Naive thymus-derived CD8-positive, alpha-beta T cell (primary cell): ENCODE data around the gene ARHGAP26. TPM values are rescaled to one million over a fixed set of nuclear protein-coding genes. Genes with fewer than 3 reads are reported as not detected.
A peak's percentile ranks its signal among the peaks of the same experiment; 100 is the strongest.

Experiments
- ATAC-seq, 2 donors: fragments of 150-1000 bp; cut with Tn5 transposase in 1 of 2; sonication (Bioruptor Pico), chemical (Tn5 transposase) in 1 of 2; 1 replicate in 1 of 2; 2 replicates in 1 of 2; pipeline ENCODE4 v1.10.0; 2021; ENCODE audit warnings: mild to moderate bottlenecking in 2 of 2, moderate library complexity in 2 of 2
- POLR2A ChIA-PET: fragments of 350-600 bp; sonication (Branson Sonifier 250); formaldehyde crosslinking; loops from one replicate; lab custom pipeline; 2021; ENCODE audit warnings: antibody characterized with exemption; lab: Charles Lee
- DNase-seq, 10 donors: peaks; one replicate each; pipeline versions ENCODE4 v3.0.0 to v3.0.0-alpha.2; 2020 to 2022
- H3K27ac Mint-ChIP-seq, 10 donors: one replicate each; pipeline ENCODE4 v1.8.0; 2020 to 2022; ENCODE audit warnings: mild to moderate bottlenecking in 10 of 10, mixed read lengths in 10 of 10, moderate library complexity in 4 of 10, inconsistent platforms in 1 of 10
- H3K27me3 Mint-ChIP-seq, 5 donors: one replicate each; pipeline ENCODE4 v1.8.0; 2021 to 2022; ENCODE audit warnings: mixed read lengths in 5 of 5
- H3K36me3 Mint-ChIP-seq, 3 donors: one replicate each; pipeline ENCODE4 v1.8.0; 2020 to 2022; ENCODE audit warnings: mixed read lengths in 3 of 3, mild to moderate bottlenecking in 2 of 3, inconsistent platforms in 1 of 3
- H3K4me1 Mint-ChIP-seq, 4 donors: one replicate each; pipeline ENCODE4 v1.8.0; 2021 to 2022; ENCODE audit warnings: mixed read lengths in 4 of 4
- H3K4me3 Mint-ChIP-seq, 10 donors: one replicate each; pipeline ENCODE4 v1.8.0; 2020 to 2022; ENCODE audit warnings: mild to moderate bottlenecking in 10 of 10, mixed read lengths in 10 of 10, moderate library complexity in 6 of 10, inconsistent platforms in 1 of 10
- H3K9me3 Mint-ChIP-seq, 9 donors: one replicate each; pipeline ENCODE4 v1.8.0; 2020 to 2022; ENCODE audit warnings: mixed read lengths in 9 of 9, mild to moderate bottlenecking in 3 of 9, inconsistent platforms in 1 of 9, moderate library complexity in 1 of 9
- polyA plus RNA-seq, 3 donors: library from polyadenylated mRNA; unstranded; fragments of 300-500 nt; fragmentation: Illumina TruSeq; gene quantifications; one replicate each; pipeline ENCODE4 v1.2.3, GENCODE V29; 2021
- total RNA-seq, 8 experiments: library from RNA in 2 of 8; stranded (reverse) in 2 of 8; gene quantifications; one replicate each; pipeline ENCODE4 v1.2.3 and lab custom pipeline; 2021 to 2026

The ARHGAP26 gene
- total and polyA plus RNA-seq, 5 experiments from 2014 or later, result 9.1 to 30.5 (median 15.7) TPM

DNA sequence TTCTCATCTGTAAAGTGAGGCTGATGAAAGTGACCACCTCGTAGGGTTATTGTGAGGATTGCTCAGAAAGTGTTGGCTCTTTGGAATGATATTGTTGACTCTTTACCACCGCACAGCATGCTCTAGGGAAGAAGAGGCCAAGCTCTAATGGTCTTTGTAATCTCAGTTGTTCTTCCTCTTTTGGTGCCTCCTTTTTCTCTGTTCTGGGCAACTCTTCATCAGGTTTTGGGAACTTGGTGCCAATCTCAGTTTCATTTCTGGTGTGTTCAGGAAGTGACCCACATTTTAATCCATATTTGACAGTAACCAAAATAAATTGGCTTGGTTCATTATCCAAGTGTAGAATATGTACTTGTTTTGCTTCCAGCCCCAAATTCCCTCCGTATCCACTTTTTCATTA, 25.1 kb downstream of the ARHGAP26 start:
- DNase-seq (no peak), ATAC-seq (no peak)
- POLR2A ChIA-PET, result no interaction called here
- H3K27me3 Mint-ChIP-seq, result no peaks in the 10 kb centered on the region
- H3K4me3 Mint-ChIP-seq, result peak overlapping the region in 1 of 10 donors; percentile 3
- H3K9me3 Mint-ChIP-seq, result no peaks in the 10 kb centered on the region
- peak overlapping the region in 5 of 10 donors; percentile 6 to 94 (median 38) for H3K27ac Mint-ChIP-seq
- peaks cover 0 to 9% (median 6%) of the 10 kb centered on the region in 3 donors for H3K36me3 Mint-ChIP-seq
- peaks cover 36 to 84% (median 60%) of the 10 kb centered on the region in 4 donors for H3K4me1 Mint-ChIP-seq

DNA sequence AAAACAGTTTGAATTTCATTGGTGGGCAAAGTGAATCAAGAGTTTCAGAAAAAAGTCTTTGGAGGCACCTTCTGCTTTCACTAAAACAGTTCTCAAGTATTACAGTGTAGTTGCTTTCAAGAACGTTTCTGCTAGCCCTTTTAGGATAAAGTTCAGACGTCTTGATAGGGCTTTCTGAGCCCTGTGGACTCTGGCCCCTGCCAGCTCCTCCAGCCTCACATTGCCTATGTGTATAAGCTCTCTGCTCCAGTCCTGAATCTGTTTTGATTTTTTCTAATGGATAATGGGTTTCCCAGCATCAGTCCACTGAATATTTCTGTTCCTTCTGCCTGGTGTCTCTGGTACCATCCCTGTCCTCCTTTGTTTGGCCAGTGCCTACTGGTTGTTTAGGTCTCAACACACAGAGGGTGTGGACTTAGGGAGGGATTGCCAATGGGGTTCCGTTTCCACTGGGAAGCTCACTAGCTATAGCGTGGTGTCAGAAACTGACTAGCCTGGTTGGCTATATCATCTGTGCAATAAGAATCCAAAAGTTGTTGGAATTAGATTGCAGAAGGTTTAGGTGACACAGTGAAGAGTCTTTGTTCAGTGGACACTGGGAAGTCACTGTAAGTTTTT, 26.4 kb downstream of the ARHGAP26 start:
- POLR2A ChIA-PET, result interaction anchor here (4.9 kb wide), 1 partner anchor 26 kb away, joined by 78 read pairs; the partner anchor contains the start of gene ARHGAP26
- no peaks in the 10 kb centered on the region for H3K9me3 Mint-ChIP-seq
- peak overlapping the region; percentile 61 to 98 (median 94) for H3K27ac Mint-ChIP-seq
- H3K36me3 Mint-ChIP-seq, result peaks cover 0 to 4% (median 0%) of the 10 kb centered on the region in 3 donors
- peaks cover 46 to 87% (median 70%) of the 10 kb centered on the region in 4 donors for H3K4me1 Mint-ChIP-seq
- no peaks in the 10 kb centered on the region for H3K27me3 Mint-ChIP-seq
- peak overlapping the region in 3 of 10 donors; percentile 1 to 70 (median 50) for H3K4me3 Mint-ChIP-seq
- no peak for DNase-seq
- no peak for ATAC-seq

DNA sequence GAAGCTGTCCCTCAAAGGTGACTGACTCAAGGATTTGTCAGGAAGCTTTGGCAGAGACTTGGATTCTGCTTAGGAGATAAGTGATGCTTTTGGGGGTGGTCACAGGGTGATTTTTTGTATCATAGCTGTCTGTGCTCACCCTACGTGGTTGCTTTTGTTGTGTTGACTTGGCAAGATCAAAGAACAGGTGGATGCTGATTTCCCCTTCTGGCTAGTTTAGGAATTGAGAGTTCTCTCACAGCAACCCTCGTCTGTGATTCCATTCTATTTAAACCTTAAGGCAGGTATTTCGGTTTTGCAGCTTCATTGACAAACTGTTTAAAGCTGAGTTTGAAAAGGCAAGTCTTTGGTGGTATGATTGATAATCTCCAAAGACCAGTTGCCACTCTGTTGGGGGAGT, 27.2 kb downstream of the ARHGAP26 start:
- H3K9me3 Mint-ChIP-seq, result no peaks in the 10 kb centered on the region
- DNase-seq, result no peak
- H3K27ac Mint-ChIP-seq, result peak overlapping the region; percentile 90 to 98 (median 94)
- peak overlapping the region in 8 of 10 donors; percentile 1 to 83 (median 64) for H3K4me3 Mint-ChIP-seq
- POLR2A ChIA-PET, result interaction anchor here (1.3 to 4.9 kb wide), 6 partner anchors 12 to 607 kb away, joined by 4 to 78 read pairs (median 6); partner anchors contain the start of gene ARHGAP26
- no peak for ATAC-seq
- H3K36me3 Mint-ChIP-seq, result peaks cover 0 to 1% (median 0%) of the 10 kb centered on the region in 3 donors
- H3K27me3 Mint-ChIP-seq, result no peaks in the 10 kb centered on the region
- peaks cover 50 to 93% (median 76%) of the 10 kb centered on the region in 4 donors for H3K4me1 Mint-ChIP-seq

DNA sequence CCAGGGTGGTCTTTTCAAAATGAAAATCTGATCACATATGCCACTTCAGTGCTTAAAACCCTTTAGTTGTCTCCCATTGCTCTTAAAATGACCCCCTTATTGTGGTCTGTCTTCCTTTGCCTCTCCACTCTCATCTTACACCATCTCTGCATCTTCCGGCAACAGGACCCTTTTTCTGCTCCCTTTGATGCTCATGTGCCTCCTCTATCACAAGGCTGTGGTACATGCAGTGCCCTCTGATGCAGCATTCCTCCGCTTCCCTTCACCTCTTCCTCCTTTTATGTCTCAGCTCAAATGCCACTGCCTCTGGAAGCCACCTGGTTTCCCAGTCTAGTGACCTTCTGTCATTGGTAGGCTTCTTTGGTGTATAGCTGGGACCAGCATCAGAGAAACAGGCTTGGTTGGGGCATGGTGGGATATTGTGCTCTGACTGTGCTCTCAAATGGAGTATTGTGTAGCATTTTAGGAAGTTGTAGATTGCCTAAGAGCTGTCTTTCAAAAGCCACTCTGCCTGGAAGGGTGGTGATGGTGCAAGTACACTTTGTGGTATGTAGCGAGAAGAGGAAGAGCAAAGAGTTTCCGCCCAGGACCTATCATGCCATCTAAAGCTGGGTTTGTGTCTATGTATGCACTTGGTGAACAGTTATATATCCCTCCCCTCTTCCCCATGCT, 28.1 kb downstream of the ARHGAP26 start:
- Mint-ChIP-seq H3K4me3 (peak overlapping the region; percentile 57 to 83 (median 73)), H3K27ac (peak overlapping the region; percentile 90 to 98 (median 94)), H3K4me1 (peaks cover 48 to 92% (median 79%) of the 10 kb centered on the region in 4 donors), H3K9me3 (no peaks in the 10 kb centered on the region), H3K27me3 (no peaks in the 10 kb centered on the region), H3K36me3 (peaks cover 0 to 1% (median 0%) of the 10 kb centered on the region in 3 donors)
- DNase-seq (peak in 9 of 10 donors; percentile 12 to 69 (median 26)), ATAC-seq (peak; percentile 62 to 63)
- POLR2A ChIA-PET, result interaction anchor here (0.7 to 4.9 kb wide), 9 partner anchors 11 to 829 kb away, joined by 3 to 78 read pairs (median 4); partner anchors contain the start of gene ARHGAP26

DNA sequence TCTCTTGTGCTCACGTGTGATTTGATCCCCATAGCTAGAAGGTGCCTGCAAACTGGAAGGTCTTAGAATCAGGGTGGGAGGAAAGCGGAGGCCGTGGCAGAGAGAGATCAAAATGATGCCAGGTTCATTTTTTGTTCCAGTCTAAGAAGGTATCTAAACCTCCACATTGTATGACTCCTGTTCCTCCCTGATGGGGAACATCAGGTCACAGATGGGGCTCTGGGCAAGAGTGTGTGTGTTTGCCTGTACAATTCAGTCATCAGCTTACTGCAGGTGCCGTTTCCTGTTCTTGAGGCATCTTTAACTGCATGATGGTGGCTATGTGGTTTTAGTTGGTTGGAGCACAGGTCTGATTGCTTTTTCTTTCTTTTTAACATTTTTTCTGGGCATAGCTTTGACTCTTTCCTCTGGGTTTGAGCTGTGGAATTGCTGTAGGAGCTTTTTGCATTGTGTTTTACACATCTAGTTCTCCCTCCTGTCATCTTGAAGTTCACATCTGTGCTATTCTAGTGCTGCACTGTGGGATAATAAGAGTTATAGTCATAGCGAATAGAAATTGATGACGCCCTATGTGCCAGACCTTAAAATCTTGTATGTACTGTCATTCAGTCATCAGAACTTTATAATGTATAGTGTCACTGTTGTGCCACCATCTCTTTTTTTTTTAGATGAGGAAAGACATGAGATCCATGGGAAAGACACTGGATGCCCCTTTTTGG, 30.8 kb downstream of the ARHGAP26 start:
- H3K4me3 Mint-ChIP-seq, result peak overlapping the region; percentile 68 to 90 (median 82)
- H3K36me3 Mint-ChIP-seq, result peaks cover 0 to 5% (median 0%) of the 10 kb centered on the region in 3 donors
- POLR2A ChIA-PET, result interaction anchor here (1.0 to 4.9 kb wide), 8 partner anchors 8 to 603 kb away, joined by 3 to 78 read pairs (median 4); partner anchors contain the start of genes ARHGAP26 and NR3C1
- H3K27me3 Mint-ChIP-seq, result no peaks in the 10 kb centered on the region
- peak in 9 of 10 donors; percentile 19 to 74 (median 53) for DNase-seq
- peak overlapping the region; percentile 91 to 98 (median 95) for H3K27ac Mint-ChIP-seq
- peak; percentile 81 to 82 for ATAC-seq
- H3K4me1 Mint-ChIP-seq, result peaks cover 42 to 86% (median 69%) of the 10 kb centered on the region in 4 donors
- H3K9me3 Mint-ChIP-seq, result no peaks in the 10 kb centered on the region

DNA sequence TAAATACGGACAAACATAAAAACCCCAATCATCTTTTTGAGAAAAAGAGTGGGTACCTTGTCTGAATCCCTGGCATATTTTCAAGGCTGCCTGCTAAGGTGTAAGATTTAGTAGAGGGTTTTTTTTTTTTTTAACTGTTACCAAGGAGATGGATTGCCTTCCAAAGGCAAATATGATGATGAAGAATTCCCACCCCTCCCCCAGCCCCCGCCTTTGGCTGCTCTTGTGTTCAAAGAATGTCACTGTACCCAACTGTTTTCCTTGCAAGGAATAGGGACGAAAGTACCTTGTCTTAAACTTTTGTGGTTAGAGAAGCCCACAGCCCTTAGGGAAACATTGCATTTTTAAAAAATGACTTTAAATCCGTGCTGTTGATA, 31.3 kb downstream of the ARHGAP26 start:
- ATAC-seq (no peak), DNase-seq (no peak)
- Mint-ChIP-seq H3K27me3 (no peaks in the 10 kb centered on the region), H3K4me1 (peaks cover 42 to 82% (median 66%) of the 10 kb centered on the region in 4 donors), H3K36me3 (peaks cover 0 to 5% (median 0%) of the 10 kb centered on the region in 3 donors), H3K9me3 (no peaks in the 10 kb centered on the region), H3K27ac (peak overlapping the region; percentile 91 to 98 (median 95)), H3K4me3 (peak overlapping the region; percentile 68 to 90 (median 82))
- POLR2A ChIA-PET, result interaction anchor here (1.0 to 4.9 kb wide), 6 partner anchors 8 to 602 kb away, joined by 3 to 78 read pairs (median 4); partner anchors contain the start of genes ARHGAP26 and NR3C1

DNA sequence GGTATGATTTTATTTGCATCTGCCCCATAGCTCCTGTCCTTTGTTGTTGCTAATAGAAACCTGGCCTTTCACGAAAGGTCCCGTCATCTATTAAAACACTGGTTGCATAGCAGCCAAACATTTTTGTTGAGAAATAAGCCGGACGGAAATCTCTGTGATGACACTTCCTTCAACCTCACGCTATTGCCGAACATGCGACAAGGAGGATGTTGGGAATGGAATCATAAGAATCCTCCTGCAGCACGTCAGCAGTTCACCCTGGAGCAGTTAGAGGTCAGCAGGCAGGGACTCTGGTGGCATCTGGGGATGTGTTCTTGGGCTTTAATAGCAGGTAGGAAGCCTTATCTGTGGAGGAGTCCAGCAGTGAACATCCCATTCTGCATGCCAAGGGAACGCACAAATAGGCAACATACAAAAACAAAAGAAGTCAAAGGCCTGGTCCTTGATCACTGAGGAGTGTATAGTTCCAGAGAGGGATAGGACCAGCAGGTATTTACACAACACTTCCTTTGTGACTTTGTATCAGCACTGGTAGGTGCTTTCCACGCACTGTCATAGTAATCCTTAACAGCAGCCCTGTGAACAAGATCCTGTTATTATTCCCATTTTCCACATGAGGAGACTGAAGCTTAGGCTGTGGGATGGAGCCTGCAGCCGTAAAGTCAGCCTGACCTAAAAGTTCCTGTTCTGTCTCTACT, 33.4 kb downstream of the ARHGAP26 start:
- Mint-ChIP-seq H3K36me3 (peaks cover 0 to 5% (median 0%) of the 10 kb centered on the region in 3 donors), H3K27ac (peak overlapping the region in 3 of 10 donors; percentile 31 to 91 (median 70)), H3K4me3 (no peak overlapping the region), H3K27me3 (no peaks in the 10 kb centered on the region), H3K9me3 (no peaks in the 10 kb centered on the region), H3K4me1 (peaks cover 27 to 80% (median 54%) of the 10 kb centered on the region in 4 donors)
- ATAC-seq (no peak), DNase-seq (no peak)
- POLR2A ChIA-PET, result interaction anchor here (0.9 kb wide), 1 partner anchor 41 kb away, joined by 3 read pairs; no protein-coding TSS in a partner anchor

DNA sequence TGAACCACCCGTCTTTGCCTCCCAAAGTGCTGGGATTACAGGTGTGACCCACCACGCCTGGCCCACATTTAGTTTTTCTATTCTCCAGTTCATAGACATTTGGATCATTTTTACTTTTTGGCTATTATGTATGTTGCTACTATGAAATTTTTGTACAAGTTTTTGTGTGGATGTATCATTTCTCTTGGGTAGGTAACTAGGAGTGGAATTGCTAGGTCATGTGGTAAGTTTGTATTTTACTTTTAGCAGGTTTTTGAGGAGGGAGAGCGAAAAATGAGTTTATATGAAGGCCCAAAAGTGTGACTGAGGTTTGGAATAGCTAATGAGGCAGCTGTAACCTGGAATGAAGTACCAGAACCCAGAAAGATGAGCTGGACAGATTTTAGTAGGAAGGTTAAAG, 35.2 kb downstream of the ARHGAP26 start:
- no peak for ATAC-seq
- H3K4me1 Mint-ChIP-seq, result peaks cover 22 to 79% (median 54%) of the 10 kb centered on the region in 4 donors
- peak overlapping the region in 3 of 10 donors; percentile 18 to 26 (median 20) for H3K27ac Mint-ChIP-seq
- no peaks in the 10 kb centered on the region for H3K27me3 Mint-ChIP-seq
- no peak for DNase-seq
- no peaks in the 10 kb centered on the region for H3K9me3 Mint-ChIP-seq
- H3K4me3 Mint-ChIP-seq, result no peak overlapping the region
- peaks cover 0 to 5% (median 0%) of the 10 kb centered on the region in 3 donors for H3K36me3 Mint-ChIP-seq
- POLR2A ChIA-PET, result no interaction called here

DNA sequence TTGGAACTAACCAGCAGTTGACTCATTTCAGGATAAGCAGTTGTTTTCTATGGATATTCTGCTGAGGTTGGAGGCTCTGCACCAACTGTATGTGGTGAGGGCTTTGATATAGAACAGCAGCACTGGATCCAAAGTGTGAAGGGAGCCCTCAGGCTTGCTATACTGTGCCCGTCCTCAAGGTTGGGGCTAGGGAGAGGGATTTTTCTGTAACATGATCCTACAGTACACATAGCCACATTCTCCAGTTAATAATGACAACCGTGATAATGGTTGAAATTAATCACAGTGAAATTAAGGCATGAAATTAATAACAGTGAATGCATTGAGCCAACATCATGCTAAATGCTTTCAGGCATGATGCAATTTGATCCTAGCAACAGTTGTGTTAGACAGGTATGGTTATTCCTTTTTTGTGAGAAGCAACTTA, 36.7 kb downstream of the ARHGAP26 start:
- H3K4me3 Mint-ChIP-seq, result no peak overlapping the region
- ATAC-seq (no peak), DNase-seq (no peak)
- H3K4me1 Mint-ChIP-seq, result peaks cover 12 to 74% (median 47%) of the 10 kb centered on the region in 4 donors
- H3K36me3 Mint-ChIP-seq, result peaks cover 0 to 3% (median 0%) of the 10 kb centered on the region in 3 donors
- H3K9me3 Mint-ChIP-seq, result no peaks in the 10 kb centered on the region
- POLR2A ChIA-PET, result no interaction called here
- H3K27me3 Mint-ChIP-seq, result no peaks in the 10 kb centered on the region
- peak overlapping the region in 1 of 10 donors; percentile 31 for H3K27ac Mint-ChIP-seq

DNA sequence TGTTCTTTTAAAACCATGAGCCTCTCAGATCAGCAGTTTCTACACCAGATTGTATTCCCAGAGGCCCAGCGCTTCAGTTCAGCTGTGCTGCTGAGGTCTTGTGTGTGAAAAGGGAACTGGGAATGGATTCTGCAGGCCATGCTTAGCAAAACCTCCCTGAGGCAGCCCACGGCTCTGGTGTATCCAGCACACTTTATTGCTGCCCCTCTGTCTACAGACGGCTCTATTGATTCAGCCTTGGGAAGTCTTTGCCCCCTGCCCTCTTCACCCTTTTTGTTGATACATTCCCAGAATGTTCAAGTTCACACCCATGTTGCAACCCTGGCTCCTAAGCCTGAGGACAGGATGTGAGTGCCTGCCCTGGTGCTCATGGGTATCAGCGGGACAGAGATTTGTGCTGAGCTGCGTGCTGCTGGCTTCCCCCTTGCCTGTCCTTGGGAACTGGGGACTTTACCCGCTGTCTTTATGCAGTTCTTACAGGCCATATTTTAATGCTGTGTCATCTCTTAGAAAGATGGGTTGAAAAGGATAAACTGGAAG, 37.3 kb downstream of the ARHGAP26 start:
- peaks cover 0 to 3% (median 0%) of the 10 kb centered on the region in 3 donors for H3K36me3 Mint-ChIP-seq
- DNase-seq (no peak), ATAC-seq (no peak)
- H3K4me1 Mint-ChIP-seq, result peaks cover 13 to 73% (median 47%) of the 10 kb centered on the region in 4 donors
- no peaks in the 10 kb centered on the region for H3K9me3 Mint-ChIP-seq
- no peak overlapping the region for H3K27ac Mint-ChIP-seq
- H3K27me3 Mint-ChIP-seq, result no peaks in the 10 kb centered on the region
- H3K4me3 Mint-ChIP-seq, result no peak overlapping the region
- POLR2A ChIA-PET, result no interaction called here

DNA sequence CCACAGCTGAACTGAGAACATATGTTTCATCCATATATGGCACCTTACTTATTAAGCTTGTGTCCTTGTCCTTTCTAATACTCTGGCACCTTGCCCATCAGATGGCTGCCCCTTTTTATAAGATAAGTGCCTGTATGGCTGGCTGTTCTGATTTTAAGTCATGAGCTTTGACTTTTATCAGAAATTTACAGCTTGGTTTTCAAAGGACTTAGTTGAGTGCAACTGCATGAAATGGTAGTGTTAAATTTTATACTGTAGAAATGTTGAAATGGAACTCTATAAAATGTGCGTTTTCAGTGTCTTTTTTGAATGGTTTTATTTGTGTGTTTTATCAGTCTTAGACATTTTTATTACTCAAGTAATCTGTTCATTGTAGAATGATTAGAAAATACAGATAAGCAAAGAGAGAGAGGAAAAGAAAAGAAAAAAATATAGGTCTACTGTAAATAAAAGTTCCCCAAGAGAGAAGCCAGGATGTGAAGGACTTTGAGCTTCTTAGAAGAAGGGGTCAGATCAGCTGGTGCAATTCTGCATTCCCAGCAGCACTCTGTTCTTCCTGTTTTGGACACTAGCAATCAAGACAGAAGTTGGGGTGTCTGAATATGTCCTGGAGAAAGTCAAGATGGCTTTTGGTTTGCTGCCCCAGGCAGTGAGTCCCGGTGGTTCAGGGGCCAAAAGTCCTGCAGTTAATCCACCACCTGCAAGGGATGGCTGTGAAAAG, 38.9 kb downstream of the ARHGAP26 start:
- no peaks in the 10 kb centered on the region for H3K9me3 Mint-ChIP-seq
- H3K4me3 Mint-ChIP-seq, result peak overlapping the region in 1 of 10 donors; percentile 30
- H3K4me1 Mint-ChIP-seq, result peaks cover 18 to 66% (median 48%) of the 10 kb centered on the region in 4 donors
- ATAC-seq (no peak), DNase-seq (no peak)
- peaks cover 0 to 5% (median 4%) of the 10 kb centered on the region in 3 donors for H3K36me3 Mint-ChIP-seq
- POLR2A ChIA-PET, result interaction anchor here (0.5 to 1.3 kb wide), 4 partner anchors 8 to 35 kb away, joined by 3 to 5 read pairs (median 4); no protein-coding TSS in a partner anchor
- H3K27ac Mint-ChIP-seq, result peak overlapping the region in 3 of 10 donors; percentile 8 to 36 (median 9)
- no peaks in the 10 kb centered on the region for H3K27me3 Mint-ChIP-seq
